ENCODE results near the gene CCDC157. TPM values are rescaled to one million over a fixed set of nuclear protein-coding genes. Genes with fewer than 3 reads are reported as not detected.
A peak's percentile ranks its signal among the peaks of the same experiment; 100 is the strongest.
"Not testable (repeated sequence)": the region's sequence is repeated elsewhere in the genome, so short reads cannot be mapped to it uniquely, and the experiment has no call there.

Gene CCDC157
- total and polyA plus RNA-seq, 4 donors: 4.2 to 10.1 (median 7.8) TPM

DNA sequence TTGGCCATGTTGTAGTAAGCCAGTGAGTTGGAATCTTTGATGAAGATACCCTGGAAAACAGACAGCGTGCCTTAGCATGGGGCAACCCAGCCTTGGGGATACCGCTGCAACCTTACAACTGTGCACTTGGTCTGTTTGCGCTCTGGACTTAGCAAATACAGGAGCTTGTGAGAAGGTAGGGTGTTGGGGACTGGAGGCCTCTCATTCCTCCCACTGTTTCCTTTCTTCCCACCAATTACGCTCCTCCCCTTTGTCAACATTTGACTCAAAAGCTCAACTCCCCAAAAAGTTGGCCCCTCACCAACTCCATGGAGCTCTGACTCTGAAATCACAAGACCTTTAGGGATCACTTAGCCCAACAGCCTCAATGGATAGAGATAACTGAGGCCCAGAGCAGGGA, 22.2 kb upstream of the CCDC157 start:
- Histone ChIP-seq H3K9me3 (ENCODE audit: control insufficient read depth, insufficient read depth, low read length) (no peaks in the 10 kb centered on the region), H3K36me3 (ENCODE audit: control insufficient read depth, insufficient read depth, low read length) (peaks cover 88% of the 10 kb centered on the region), H3K27ac (ENCODE audit: low read depth, low read length) (no peak overlapping the region), H3K4me1 (ENCODE audit: control insufficient read depth, insufficient read depth, low read length) (peaks cover 35% of the 10 kb centered on the region), H3K27me3 (ENCODE audit: control insufficient read depth, insufficient read depth, low read length) (no peaks in the 10 kb centered on the region), H3K4me3 (ENCODE audit: low read depth, low read length) (no peak overlapping the region)
- 100% methylated on average over 3 of the region's 4 CpGs for WGBS (ENCODE audit: insufficient coverage)
- no peak for DNase-seq (ENCODE audit: low read depth in 4 of 6, low spot score in 6 of 6)

DNA sequence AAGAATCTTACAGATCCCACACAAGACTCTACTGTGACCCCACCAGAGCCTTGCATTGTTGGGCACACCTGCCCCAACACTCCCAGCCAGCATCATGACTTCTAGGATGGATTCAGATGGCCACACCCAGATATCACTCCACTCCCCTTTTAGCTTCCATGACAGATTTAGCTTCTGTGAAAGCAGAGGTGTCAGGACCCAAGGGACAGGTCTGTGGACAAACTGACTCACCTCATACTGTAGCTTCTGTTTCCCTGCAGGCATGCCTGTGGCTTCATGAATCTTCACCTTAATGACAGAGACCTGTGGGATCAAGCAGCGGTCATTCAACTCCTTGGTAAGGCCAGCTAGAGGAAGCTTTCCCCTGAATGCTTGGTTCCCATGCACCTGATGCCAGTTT, 21.6 kb upstream of the CCDC157 start:
- 100% methylated on average over 1 of the region's 1 CpG for WGBS (ENCODE audit: insufficient coverage)
- no peak for DNase-seq (ENCODE audit: low read depth in 4 of 6, low spot score in 6 of 6)
- Histone ChIP-seq H3K4me1 (ENCODE audit: control insufficient read depth, insufficient read depth, low read length) (peaks cover 41% of the 10 kb centered on the region), H3K4me3 (ENCODE audit: low read depth, low read length) (no peak overlapping the region), H3K27ac (ENCODE audit: low read depth, low read length) (no peak overlapping the region), H3K36me3 (ENCODE audit: control insufficient read depth, insufficient read depth, low read length) (peaks cover 88% of the 10 kb centered on the region), H3K27me3 (ENCODE audit: control insufficient read depth, insufficient read depth, low read length) (no peaks in the 10 kb centered on the region), H3K9me3 (ENCODE audit: control insufficient read depth, insufficient read depth, low read length) (no peaks in the 10 kb centered on the region)

DNA sequence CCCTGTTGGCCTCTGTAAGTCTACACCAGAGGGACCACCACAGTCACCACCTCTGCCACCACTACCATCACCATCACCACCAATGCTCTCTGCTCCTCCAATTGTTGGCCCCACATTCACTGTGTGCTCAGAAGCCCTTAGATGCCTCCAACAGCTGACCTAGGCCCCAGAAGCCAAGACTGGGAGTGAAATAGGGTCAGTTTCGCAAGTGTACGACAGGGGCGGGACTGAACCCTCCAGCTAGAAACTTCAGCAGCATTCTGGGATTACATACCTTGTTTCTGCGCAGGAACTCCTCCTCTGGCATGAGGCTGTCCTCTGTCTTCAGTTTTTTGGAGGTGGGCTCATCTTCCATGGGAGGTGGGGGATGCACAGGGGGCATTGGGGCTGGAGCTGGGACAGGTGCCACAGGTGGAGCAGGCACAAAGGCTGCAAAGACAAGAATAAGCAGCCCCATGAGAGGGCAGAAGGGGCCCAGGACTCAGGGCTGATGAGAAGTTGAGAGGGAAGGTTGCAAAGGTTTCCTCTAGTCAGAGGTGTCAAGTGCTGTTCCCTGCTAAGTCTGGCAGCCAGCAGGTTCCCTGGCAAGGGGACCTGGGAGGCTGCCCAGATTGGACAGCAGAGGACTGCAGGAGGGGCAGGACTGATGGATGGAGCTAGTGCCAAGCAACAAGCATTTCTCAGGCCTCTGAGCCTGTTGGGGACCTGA, 19.9 kb upstream of the CCDC157 start:
- DNase-seq (ENCODE audit: low read depth in 4 of 6, low spot score in 6 of 6): peak in 1 of 6 donors; percentile 22
- WGBS (ENCODE audit: insufficient coverage): 100% methylated on average over 4 of the region's 4 CpGs
- Histone ChIP-seq H3K4me3 (ENCODE audit: low read depth, low read length) (no peak overlapping the region), H3K27ac (ENCODE audit: low read depth, low read length) (no peak overlapping the region), H3K27me3 (ENCODE audit: control insufficient read depth, insufficient read depth, low read length) (no peaks in the 10 kb centered on the region), H3K36me3 (ENCODE audit: control insufficient read depth, insufficient read depth, low read length) (peaks cover 90% of the 10 kb centered on the region), H3K4me1 (ENCODE audit: control insufficient read depth, insufficient read depth, low read length) (peaks cover 57% of the 10 kb centered on the region), H3K9me3 (ENCODE audit: control insufficient read depth, insufficient read depth, low read length) (no peaks in the 10 kb centered on the region)

DNA sequence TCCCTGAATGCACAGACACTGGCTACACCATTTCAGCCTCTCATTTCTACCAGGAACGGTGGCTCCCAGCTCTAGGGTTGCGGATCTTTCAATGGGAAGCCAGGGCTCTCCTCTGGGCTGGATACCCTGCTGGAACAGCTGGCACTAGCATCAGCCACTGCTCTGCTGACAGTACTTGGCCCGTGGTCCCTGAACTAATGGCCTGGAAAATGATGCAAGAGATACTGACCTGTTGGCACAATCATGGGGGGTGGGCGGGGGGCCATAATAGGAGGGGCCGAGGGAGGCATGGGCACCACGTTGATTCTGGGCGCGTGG, 19.4 kb upstream of the CCDC157 start:
- Histone ChIP-seq H3K27me3 (ENCODE audit: control insufficient read depth, insufficient read depth, low read length) (no peaks in the 10 kb centered on the region), H3K4me3 (ENCODE audit: low read depth, low read length) (no peak overlapping the region), H3K36me3 (ENCODE audit: control insufficient read depth, insufficient read depth, low read length) (peaks cover 93% of the 10 kb centered on the region), H3K27ac (ENCODE audit: low read depth, low read length) (no peak overlapping the region), H3K4me1 (ENCODE audit: control insufficient read depth, insufficient read depth, low read length) (peaks cover 59% of the 10 kb centered on the region), H3K9me3 (ENCODE audit: control insufficient read depth, insufficient read depth, low read length) (no peaks in the 10 kb centered on the region)
- 68% methylated on average over 8 of the region's 8 CpGs for WGBS (ENCODE audit: insufficient coverage)
- peak in 2 of 6 donors; percentile 10 to 78 for DNase-seq (ENCODE audit: low read depth in 4 of 6, low spot score in 6 of 6)

DNA sequence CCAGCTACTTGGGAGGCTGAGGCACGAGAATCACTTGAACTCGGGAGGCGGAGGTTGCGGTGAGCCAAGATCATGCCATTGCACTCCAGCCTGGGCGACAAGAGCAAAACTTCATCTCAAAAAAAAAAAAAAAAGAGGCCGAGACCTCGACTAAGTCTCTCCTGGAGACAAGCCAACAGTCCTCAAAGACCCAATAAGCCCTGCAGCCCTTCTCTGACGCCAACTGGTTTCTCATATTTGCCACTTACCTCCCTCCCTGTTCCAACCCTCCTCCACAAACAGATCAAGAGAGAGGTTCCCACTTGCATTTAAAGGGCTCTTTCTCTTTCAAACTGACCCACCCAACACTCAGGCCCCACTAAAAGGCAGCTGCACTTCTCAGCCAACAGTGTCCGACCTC, 18.5 kb upstream of the CCDC157 start:
- 83% methylated on average over 8 of the region's 9 CpGs for WGBS (ENCODE audit: insufficient coverage)
- DNase-seq (ENCODE audit: low read depth in 4 of 6, low spot score in 6 of 6); H3K27me3 ChIP-seq (ENCODE audit: control insufficient read depth, insufficient read depth, low read length); H3K4me3 ChIP-seq (ENCODE audit: low read depth, low read length); H3K9me3 ChIP-seq (ENCODE audit: control insufficient read depth, insufficient read depth, low read length); H3K27ac ChIP-seq (ENCODE audit: low read depth, low read length): not testable (repeated sequence)
- Histone ChIP-seq H3K36me3 (ENCODE audit: control insufficient read depth, insufficient read depth, low read length) (peaks cover 92% of the 10 kb centered on the region), H3K4me1 (ENCODE audit: control insufficient read depth, insufficient read depth, low read length) (peaks cover 52% of the 10 kb centered on the region)

DNA sequence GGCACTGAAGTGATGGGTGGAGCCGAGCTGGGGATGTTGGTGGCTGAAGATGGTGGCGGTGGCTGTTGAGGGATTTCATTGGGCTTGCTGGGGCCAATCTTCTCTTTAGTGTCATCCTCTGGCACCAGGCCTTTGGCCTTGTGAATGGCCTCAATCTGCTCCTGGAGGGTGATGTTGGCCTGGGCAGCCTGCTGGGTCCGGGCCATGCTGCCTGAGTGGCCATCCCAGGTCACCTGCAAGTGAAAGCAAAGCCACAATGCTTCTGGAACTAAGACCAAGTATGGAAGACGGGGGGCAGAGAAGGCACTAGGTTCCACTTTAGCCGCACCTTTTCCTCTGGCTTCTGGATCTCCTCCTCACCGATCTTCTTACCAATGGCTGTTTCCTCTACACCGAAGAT, 18.0 kb upstream of the CCDC157 start:
- Histone ChIP-seq H3K9me3 (ENCODE audit: control insufficient read depth, insufficient read depth, low read length) (no peaks in the 10 kb centered on the region), H3K36me3 (ENCODE audit: control insufficient read depth, insufficient read depth, low read length) (peaks cover 93% of the 10 kb centered on the region), H3K27ac (ENCODE audit: low read depth, low read length) (no peak overlapping the region), H3K4me1 (ENCODE audit: control insufficient read depth, insufficient read depth, low read length) (peaks cover 52% of the 10 kb centered on the region), H3K4me3 (ENCODE audit: low read depth, low read length) (no peak overlapping the region), H3K27me3 (ENCODE audit: control insufficient read depth, insufficient read depth, low read length) (no peaks in the 10 kb centered on the region)
- 96% methylated on average over 7 of the region's 7 CpGs for WGBS (ENCODE audit: insufficient coverage)
- no peak for DNase-seq (ENCODE audit: low read depth in 4 of 6, low spot score in 6 of 6)

DNA sequence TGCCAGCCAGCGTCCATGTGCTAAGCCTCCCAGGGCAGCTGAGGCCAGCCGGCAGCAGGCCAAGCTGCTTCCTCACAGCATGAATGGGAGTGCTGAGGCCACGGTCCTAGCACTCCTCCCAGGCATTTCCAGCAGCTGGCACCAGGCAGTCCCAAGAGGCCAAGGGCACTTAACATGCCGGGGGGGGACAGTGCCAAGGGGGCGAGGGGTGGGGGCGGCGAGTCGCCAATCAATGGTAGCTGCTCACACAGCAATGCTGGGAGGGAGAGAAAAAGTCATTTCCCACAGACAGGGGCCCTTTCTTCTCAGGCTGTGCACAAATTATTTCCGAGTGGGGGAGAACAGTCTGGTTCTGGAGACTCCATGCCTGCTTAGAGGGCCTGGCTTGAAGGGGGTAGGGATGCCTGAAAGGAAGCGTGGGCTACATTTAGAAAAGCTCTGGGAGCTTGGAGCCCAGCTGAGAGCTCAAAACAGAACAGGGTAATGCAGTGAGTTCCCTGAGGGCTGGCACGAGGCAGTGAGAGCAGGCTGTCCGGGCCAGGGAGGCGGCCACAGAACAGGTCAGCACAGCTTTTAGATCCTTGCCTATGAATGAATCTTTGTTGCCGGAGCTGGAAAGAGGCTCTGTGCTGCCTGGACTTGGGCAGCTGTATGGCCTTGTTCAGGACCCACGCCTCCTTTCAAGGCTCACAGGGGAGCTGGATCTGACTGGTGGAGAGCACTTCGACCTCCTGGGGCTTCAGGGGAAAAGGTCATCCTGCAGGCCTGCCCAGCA, 15.7 kb upstream of the CCDC157 start:
- Histone ChIP-seq H3K9me3 (ENCODE audit: control insufficient read depth, insufficient read depth, low read length) (no peaks in the 10 kb centered on the region), H3K27ac (ENCODE audit: low read depth, low read length) (peak overlapping the region; percentile 88), H3K4me1 (ENCODE audit: control insufficient read depth, insufficient read depth, low read length) (peaks cover 52% of the 10 kb centered on the region), H3K27me3 (ENCODE audit: control insufficient read depth, insufficient read depth, low read length) (no peaks in the 10 kb centered on the region), H3K4me3 (ENCODE audit: low read depth, low read length) (no peak overlapping the region), H3K36me3 (ENCODE audit: control insufficient read depth, insufficient read depth, low read length) (peaks cover 88% of the 10 kb centered on the region)
- peak in 5 of 6 donors; percentile 51 to 94 (median 69) for DNase-seq (ENCODE audit: low read depth in 4 of 6, low spot score in 6 of 6)
- WGBS (ENCODE audit: insufficient coverage): 46% methylated on average over 15 of the region's 16 CpGs

DNA sequence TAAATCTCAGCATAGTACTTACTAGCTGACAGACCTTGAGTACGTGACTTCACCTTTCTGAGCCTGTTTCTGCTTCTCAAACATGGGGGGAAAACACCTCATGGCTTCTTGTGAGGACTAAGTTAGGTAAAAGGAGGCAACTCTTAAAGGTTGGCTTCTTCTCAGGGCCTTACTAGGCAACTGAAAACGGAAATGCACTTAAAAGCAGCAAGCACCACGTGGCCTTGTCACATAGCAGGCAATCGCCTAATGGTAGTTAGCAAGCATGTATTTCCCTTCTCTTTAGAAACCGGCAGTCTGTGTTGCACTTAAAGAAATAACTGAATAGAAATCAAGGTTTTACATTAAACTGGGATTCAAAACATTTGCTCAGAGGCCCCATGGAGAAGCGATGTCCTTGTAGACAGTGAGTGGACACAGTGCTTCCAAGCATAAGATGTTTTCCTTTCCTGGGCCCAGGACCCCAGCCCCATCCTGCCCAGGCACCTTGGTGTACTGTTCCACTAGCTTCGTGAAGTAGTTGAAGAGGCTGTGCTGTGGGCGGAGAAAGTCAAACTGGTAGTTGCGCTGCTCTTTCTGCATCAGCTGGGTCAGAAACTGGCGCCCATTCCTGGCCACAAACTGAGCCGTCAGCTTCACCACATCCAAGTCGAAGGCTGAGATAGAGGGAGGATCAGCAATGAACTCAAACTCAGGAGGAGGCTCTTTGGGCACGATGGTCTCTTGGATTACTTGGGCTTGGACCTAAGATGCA, 12.2 kb upstream of the CCDC157 start:
- 96% methylated on average over 11 of the region's 13 CpGs for WGBS (ENCODE audit: insufficient coverage)
- Histone ChIP-seq H3K36me3 (ENCODE audit: control insufficient read depth, insufficient read depth, low read length) (peaks cover 78% of the 10 kb centered on the region), H3K9me3 (ENCODE audit: control insufficient read depth, insufficient read depth, low read length) (no peaks in the 10 kb centered on the region), H3K4me1 (ENCODE audit: control insufficient read depth, insufficient read depth, low read length) (peaks cover 28% of the 10 kb centered on the region), H3K27me3 (ENCODE audit: control insufficient read depth, insufficient read depth, low read length) (no peaks in the 10 kb centered on the region), H3K4me3 (ENCODE audit: low read depth, low read length) (no peak overlapping the region), H3K27ac (ENCODE audit: low read depth, low read length) (no peak overlapping the region)
- DNase-seq (ENCODE audit: low read depth in 4 of 6, low spot score in 6 of 6): no peak

DNA sequence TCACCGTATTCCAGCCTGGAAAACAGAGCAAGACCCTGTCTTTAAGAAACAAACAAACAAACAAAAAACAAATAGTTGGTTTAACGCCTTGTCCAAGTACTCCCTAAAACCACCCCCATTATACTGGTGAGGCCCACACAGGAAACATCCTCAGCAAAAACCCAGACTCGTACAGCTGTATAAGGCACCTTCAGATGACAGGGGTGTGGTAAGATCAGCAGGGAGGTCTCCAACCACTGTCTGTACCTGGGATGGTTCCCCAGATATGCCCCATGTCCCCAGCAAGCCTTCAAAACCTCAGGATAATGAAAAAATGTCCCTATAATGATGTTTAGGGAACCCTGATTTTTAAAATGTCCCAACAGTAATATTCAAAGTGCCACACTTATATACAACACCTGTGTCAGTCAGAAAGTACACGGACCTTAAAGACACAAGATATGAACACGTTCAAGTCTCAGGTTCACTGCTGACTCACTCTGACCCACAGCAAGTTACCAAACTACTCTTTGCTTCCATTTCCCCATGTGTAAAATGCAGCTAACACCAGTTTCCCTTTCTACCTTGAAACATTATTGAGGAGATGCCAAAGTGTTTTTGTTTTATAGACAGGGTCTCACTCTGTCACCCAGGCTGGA, 9.4 kb upstream of the CCDC157 start:
- no peak for DNase-seq (ENCODE audit: low read depth in 4 of 6, low spot score in 6 of 6)
- Histone ChIP-seq H3K27ac (ENCODE audit: low read depth, low read length) (no peak overlapping the region), H3K4me3 (ENCODE audit: low read depth, low read length) (no peak overlapping the region), H3K36me3 (ENCODE audit: control insufficient read depth, insufficient read depth, low read length) (peaks cover 72% of the 10 kb centered on the region), H3K4me1 (ENCODE audit: control insufficient read depth, insufficient read depth, low read length) (peaks cover 1% of the 10 kb centered on the region), H3K9me3 (ENCODE audit: control insufficient read depth, insufficient read depth, low read length) (no peaks in the 10 kb centered on the region), H3K27me3 (ENCODE audit: control insufficient read depth, insufficient read depth, low read length) (no peaks in the 10 kb centered on the region)
- 72% methylated on average over 3 of the region's 5 CpGs for WGBS (ENCODE audit: insufficient coverage)
